Measurements from ENCODE around the gene ITGBL1. TPM values are rescaled to one million over a fixed set of nuclear protein-coding genes. Genes with fewer than 3 reads are reported as not detected.
A peak's percentile ranks its signal among the peaks of the same experiment; 100 is the strongest.

Gene ITGBL1
- total and polyA plus RNA-seq, 7 donors = 0.44 to 5.7 (median 1.7) TPM

GRCh38 chr13:101412076-101412475 lies 40.4 kb upstream of the ITGBL1 start:
- ATAC-seq (no peak), DNase-seq (no peak)
- Histone ChIP-seq H3K4me3 (no peak overlapping the region), H3K27me3 (ENCODE audit: insufficient read depth in 3 of 3, low read length in 2 of 3) (peaks cover 0 to 18% (median 2%) of the 10 kb centered on the region in 3 donors), H3K4me1 (no peaks in the 10 kb centered on the region), H3K36me3 (ENCODE audit: insufficient read depth in 1 of 2, low read depth in 1 of 2) (no peaks in the 10 kb centered on the region), H3K9me3 (no peaks in the 10 kb centered on the region), H3K27ac (no peak overlapping the region)
- WGBS, 3 donors = 78 to 94% (median 86%) methylated on average over 1 of the region's 1 CpG
- intact Hi-C loops (cut with DNase I) = no loop called here
- no peak for TF ChIP-seq CTCF (IDR thresholded peaks at IDR 0.05)

GRCh38 chr13:101415358-101416174 lies 36.9 kb upstream of the ITGBL1 start:
- H3K27ac ChIP-seq = no peak overlapping the region
- peak in 2 of 4 donors; percentile 41 to 48 for ATAC-seq
- intact Hi-C loops (cut with DNase I) = no loop called here
- no peaks in the 10 kb centered on the region for H3K4me1 ChIP-seq
- 11 to 18% (median 17%) methylated on average over 23 to 43 of the region's 43 CpGs for WGBS, 3 donors
- no peaks in the 10 kb centered on the region for H3K36me3 ChIP-seq (ENCODE audit: insufficient read depth in 1 of 2, low read depth in 1 of 2)
- peak in 1 of 2 donors; percentile 13 for DNase-seq
- peaks cover 0 to 28% (median 2%) of the 10 kb centered on the region in 3 donors for H3K27me3 ChIP-seq (ENCODE audit: insufficient read depth in 3 of 3, low read length in 2 of 3)
- no peak for TF ChIP-seq CTCF (IDR thresholded peaks at IDR 0.05)
- no peaks in the 10 kb centered on the region for H3K9me3 ChIP-seq
- H3K4me3 ChIP-seq = peak overlapping the region; percentile 66

GRCh38 chr13:101416181-101417042 lies 36.1 kb upstream of the ITGBL1 start, which contains the start of gene NALCN:
NALCN (minus strand) TSS chr13:101416508; CDS start chr13:101399126, 17,382 bp downstream.
- no peaks in the 10 kb centered on the region for H3K9me3 ChIP-seq
- H3K27ac ChIP-seq = no peak within 1 kb of the TSS
- WGBS, 3 donors = 1 to 2% (median 2%) methylated on average over 59 to 85 of the region's 85 CpGs
- H3K4me1 ChIP-seq = no peaks in the 10 kb centered on the region
- H3K36me3 ChIP-seq (ENCODE audit: insufficient read depth in 1 of 2, low read depth in 1 of 2) = no peaks in the 10 kb centered on the region
- peak; percentile 15 to 54 for DNase-seq
- intact Hi-C loops (cut with DNase I) = no loop called here
- H3K27me3 ChIP-seq (ENCODE audit: insufficient read depth in 3 of 3, low read length in 2 of 3) = peaks cover 0 to 28% (median 2%) of the 10 kb centered on the region in 3 donors
- ATAC-seq = peak; percentile 51 to 92 (median 75)
- peak within 1 kb of the TSS; percentile 66 for H3K4me3 ChIP-seq
- no peak for TF ChIP-seq CTCF (IDR thresholded peaks at IDR 0.05)

GRCh38 chr13:101417043-101417406 lies 35.5 kb upstream of the ITGBL1 start:
- TF ChIP-seq CTCF (IDR thresholded peaks at IDR 0.05) = no peak
- H3K4me3 ChIP-seq = peak overlapping the region; percentile 66

More at GRCh38 chr13:101417043-101417406, 35.5 kb upstream of the ITGBL1 start:
- no peak for DNase-seq
- no peaks in the 10 kb centered on the region for H3K36me3 ChIP-seq (ENCODE audit: insufficient read depth in 1 of 2, low read depth in 1 of 2)
- ATAC-seq = peak in 1 of 4 donors; percentile 45
- no peaks in the 10 kb centered on the region for H3K9me3 ChIP-seq
- no peak overlapping the region for H3K27ac ChIP-seq
- no peaks in the 10 kb centered on the region for H3K4me1 ChIP-seq
- WGBS, 3 donors = 21 to 26% (median 22%) methylated on average over 3 of the region's 3 CpGs
- peaks cover 0 to 28% (median 2%) of the 10 kb centered on the region in 3 donors for H3K27me3 ChIP-seq (ENCODE audit: insufficient read depth in 3 of 3, low read length in 2 of 3)
- intact Hi-C loops (cut with DNase I) = no loop called here
